H1 (cell line): ENCODE results near the gene ERH.

Source experiments
- BACH1 ChIP-seq: IDR thresholded peaks from 2 replicates; pipeline ENCODE4 v1.6.1; 2012; ENCODE audit warnings: low read length, improper control_type of control experiment
- CBX8 ChIP-seq: fragments of 300-800, 300-1000 bp; sonication (generic); IDR thresholded peaks from 2 replicates; pipeline ENCODE4 v1.7.1; 2016; ENCODE audit warnings: low read depth, low read length, borderline replicate concordance
- CTCF ChIP-seq, 3 experiments: IDR thresholded peaks; 1 replicate in 2 of 3; 2 replicates in 1 of 3; pipeline versions ENCODE4 v1.5.1 to v1.6.1; 2011; ENCODE audit warnings: low read length in 3 of 3, mild to moderate bottlenecking in 3 of 3, inconsistent platforms in 2 of 3, low read depth in 1 of 3, moderate library complexity in 1 of 3; ENCODE audit not compliant: insufficient read depth in 1 of 3; ENCODE audit errors: control extremely low read depth in 1 of 3
- E2F6 ChIP-seq: IDR thresholded peaks from 2 replicates; pipeline ENCODE4 v1.6.1; 2012; ENCODE audit warnings: inconsistent platforms
- MAX ChIP-seq: IDR thresholded peaks from 2 replicates; pipeline ENCODE4 v1.6.1; 2012; ENCODE audit warnings: inconsistent platforms
- NRF1 ChIP-seq: IDR thresholded peaks from 2 replicates; pipeline ENCODE4 v1.6.1; 2011; ENCODE audit warnings: mild to moderate bottlenecking, low read depth, low read length, improper control_type of control experiment
- SUZ12 ChIP-seq: fragments of 200-600 bp; sonication (generic); IDR thresholded peaks from 2 replicates; pipeline ENCODE4 v1.6.1; 2012; ENCODE audit warnings: mild to moderate bottlenecking, inconsistent platforms, low read length, moderate library complexity, mixed read lengths
- TAF1 ChIP-seq: IDR thresholded peaks from 2 replicates; pipeline ENCODE4 v1.6.1; 2011; ENCODE audit warnings: mild to moderate bottlenecking, low read depth, low read length

GRCh38 chr14:69364378-69364777, 33.7 kb downstream of the ERH start:
- TF ChIP-seq BACH1 (no peak), MAX (no peak), CBX8 (no peak), CTCF (IDR thresholded peaks at IDR 0.05; ENCODE audit: control extremely low read depth in 1 of 3, insufficient read depth in 1 of 3, low read depth in 1 of 3, low read length in 3 of 3) (no peak), SUZ12 (no peak), NRF1 (no peak), TAF1 (no peak), E2F6 (no peak)
